RWPE2 (cell line): ENCODE results near the gene EPG5.

Experiments
- ATAC-seq: fragments of 200-7000 bp; cut with Tn5 transposase; 3 replicates; pipeline ENCODE4 v1.9.1; 2021; ENCODE audit warnings: low read depth
- DNase-seq: peaks from one replicate; pipeline ENCODE4 v3.0.0-alpha.2; 2020; ENCODE audit warnings: low spot score
- H3K27ac ChIP-seq: fragments of 450-650 bp; 2 replicates; pipeline ENCODE4 v1.5.1; 2017; ENCODE audit warnings: mild to moderate bottlenecking; ENCODE audit not compliant: poor library complexity, severe bottlenecking
- H3K27me3 ChIP-seq: fragments of 250-450 bp; sonication (Bioruptor Pico); 2 replicates; pipeline ENCODE4 v1.5.1; 2021; ENCODE audit warnings: mild to moderate bottlenecking, moderate library complexity; ENCODE audit not compliant: insufficient read depth, poor library complexity, severe bottlenecking
- H3K36me3 ChIP-seq: fragments of 250-450 bp; sonication (Bioruptor Pico); 2 replicates; pipeline ENCODE4 v1.5.1; 2020; ENCODE audit warnings: low read depth, mild to moderate bottlenecking, moderate library complexity
- H3K4me1 ChIP-seq: fragments of 250-450 bp; sonication (Bioruptor Pico); 2 replicates; pipeline ENCODE4 v1.5.1; 2021; ENCODE audit warnings: mild to moderate bottlenecking, moderate library complexity; ENCODE audit not compliant: insufficient read depth, poor library complexity, severe bottlenecking
- H3K4me3 ChIP-seq: fragments of 250-450 bp; sonication (Bioruptor Pico); 2 replicates; pipeline ENCODE4 v1.5.1; 2021; ENCODE audit warnings: mild to moderate bottlenecking, moderate library complexity; ENCODE audit not compliant: severe bottlenecking
- H3K9me3 ChIP-seq: fragments of 250-450 bp; sonication (Bioruptor Pico); 2 replicates; pipeline ENCODE4 v1.5.1; 2021; ENCODE audit warnings: mild to moderate bottlenecking, moderate library complexity; ENCODE audit not compliant: severe bottlenecking
- CTCF ChIP-seq: fragments of 450-650 bp; IDR thresholded peaks from one replicate; pipeline ENCODE4 v1.5.1; 2017; ENCODE audit warnings: mild to moderate bottlenecking, moderate library complexity; ENCODE audit not compliant: poor library complexity, severe bottlenecking

The EPG5 gene

GRCh38 chr18:45957100-45957499 is 10.0 kb downstream of the EPG5 start:
- no peak overlapping the region for H3K4me3 ChIP-seq
- H3K27ac ChIP-seq: peak overlapping the region; percentile 94
- H3K4me1 ChIP-seq: peaks cover 51% of the 10 kb centered on the region
- DNase-seq (no peak), ATAC-seq (peak; percentile 35; the same call in 1 of the 3 replicates)
- no peaks in the 10 kb centered on the region for H3K27me3 ChIP-seq
- H3K9me3 ChIP-seq: no peaks in the 10 kb centered on the region
- TF ChIP-seq CTCF: no peak
- peaks cover 42% of the 10 kb centered on the region for H3K36me3 ChIP-seq

GRCh38 chr18:45954070-45954934 is 12.8 kb downstream of the EPG5 start:
- no peaks in the 10 kb centered on the region for H3K27me3 ChIP-seq
- peak overlapping the region; percentile 94 for H3K27ac ChIP-seq
- H3K9me3 ChIP-seq: no peaks in the 10 kb centered on the region
- no peak for DNase-seq
- peak; percentile 90 for ATAC-seq
- H3K4me3 ChIP-seq: no peak overlapping the region
- peaks cover 68% of the 10 kb centered on the region for H3K36me3 ChIP-seq
- peaks cover 58% of the 10 kb centered on the region for H3K4me1 ChIP-seq
- TF ChIP-seq CTCF: no peak

GRCh38 chr18:45951016-45951714 is 16.0 kb downstream of the EPG5 start:
- TF ChIP-seq CTCF: no peak
- peaks cover 90% of the 10 kb centered on the region for H3K36me3 ChIP-seq
- H3K27ac ChIP-seq: peak overlapping the region; percentile 94
- H3K4me3 ChIP-seq: no peak overlapping the region
- DNase-seq: peak; percentile 87
- H3K4me1 ChIP-seq: peaks cover 31% of the 10 kb centered on the region
- peak; percentile 77 for ATAC-seq
- no peaks in the 10 kb centered on the region for H3K27me3 ChIP-seq
- no peaks in the 10 kb centered on the region for H3K9me3 ChIP-seq

- DNase-seq: no peak
- Histone ChIP-seq H3K27ac (no peak overlapping the region), H3K27me3 (no peaks in the 10 kb centered on the region), H3K9me3 (no peaks in the 10 kb centered on the region), H3K4me1 (peaks cover under 1% of the 10 kb centered on the region), H3K4me3 (no peak overlapping the region), H3K36me3 (peaks cover 89% of the 10 kb centered on the region)
- TF ChIP-seq CTCF: no peak
- no peak for ATAC-seq
These were observed 21.5 kb downstream of the EPG5 start for GRCh38 chr18:45945669-45946068.
